ENCODE measurements around the gene ZSCAN5C.
"Not testable (repeated sequence)": the region's sequence is repeated elsewhere in the genome, so short reads cannot be mapped to it uniquely, and the experiment has no call there.

Gene ZSCAN5C

GRCh38 chr19:56199687-56200086 is 2.4 kb upstream of the ZSCAN5C start:
- no peak for TF ChIP-seq ZFX (IDR thresholded peaks at IDR 0.05; ENCODE audit: borderline replicate concordance)
- no peak for TF ChIP-seq CTCF (IDR thresholded peaks at IDR 0.05)
- no peak overlapping the region for H3K27ac ChIP-seq

GRCh38 chr19:56207581-56207980 is 5.5 kb downstream of the ZSCAN5C start:
- not testable (repeated sequence) for H3K27ac ChIP-seq

DNA sequence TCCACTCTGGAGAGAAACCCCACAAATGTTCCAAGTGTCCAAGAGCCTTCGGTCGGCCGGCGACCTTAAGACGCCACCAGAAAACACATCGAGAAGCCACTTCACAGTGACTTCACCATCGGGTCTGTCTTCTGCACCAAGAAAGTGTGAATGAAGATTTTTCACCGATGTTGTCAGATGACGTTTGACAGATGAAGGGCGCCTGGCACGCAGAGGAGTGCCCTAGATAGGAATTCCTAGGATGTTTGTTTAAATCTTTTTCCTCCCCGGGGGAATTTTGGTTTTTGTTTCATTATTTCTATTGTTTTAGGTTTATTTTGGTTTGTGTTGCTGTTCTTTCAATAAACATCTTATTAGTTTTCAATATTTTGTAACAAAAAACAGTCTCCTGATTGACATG is 7.0 kb downstream of the ZSCAN5C start:
- TF ChIP-seq ZFX (IDR thresholded peaks at IDR 0.05; ENCODE audit: borderline replicate concordance) (no peak), CTCF (IDR thresholded peaks at IDR 0.05) (no peak)
- H3K27ac ChIP-seq = no peak overlapping the region

DNA sequence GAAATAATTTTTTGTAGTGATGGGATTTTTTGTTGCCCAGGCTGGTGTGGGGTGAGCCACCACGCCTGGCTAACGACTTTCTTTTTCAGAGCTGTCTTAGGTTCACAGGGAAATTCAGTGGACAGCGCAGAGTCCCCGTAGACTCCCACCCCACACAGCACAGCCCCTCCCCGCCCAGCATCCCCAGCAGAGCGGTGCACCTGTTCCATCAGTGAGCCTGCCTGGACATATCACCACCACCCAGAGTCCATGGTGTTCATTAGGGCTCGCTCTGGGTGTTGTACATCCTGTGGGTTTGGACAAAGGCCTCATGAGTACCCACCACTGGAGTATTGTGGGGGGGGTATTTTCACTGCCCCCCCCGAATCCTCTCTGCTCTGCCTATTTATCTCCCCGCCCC is 8.0 kb downstream of the ZSCAN5C start:
- not testable (repeated sequence) for H3K27ac ChIP-seq

DNA sequence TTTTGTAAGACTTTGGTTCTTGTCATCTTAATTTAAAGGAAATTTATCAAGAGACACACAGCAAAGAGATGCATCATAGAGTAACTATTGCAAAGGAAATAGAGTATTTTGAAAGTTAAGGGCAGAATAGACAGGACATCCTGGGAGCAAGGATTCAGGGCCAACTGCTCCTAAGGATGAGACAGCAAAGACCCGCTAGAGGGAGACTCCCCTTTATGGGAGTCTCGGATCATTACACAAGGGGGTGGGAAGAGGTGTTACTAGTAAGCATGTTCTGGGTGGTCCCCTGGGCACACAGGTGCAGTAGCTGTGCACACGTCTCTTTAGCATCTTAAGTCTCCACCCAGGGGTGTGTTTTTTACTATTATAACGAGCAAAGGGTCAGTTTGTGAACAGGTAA is 9.6 kb downstream of the ZSCAN5C start:
- no peak for TF ChIP-seq ZFX (IDR thresholded peaks at IDR 0.05; ENCODE audit: borderline replicate concordance)
- no peak for TF ChIP-seq CTCF (IDR thresholded peaks at IDR 0.05)
- H3K27ac ChIP-seq = no peak overlapping the region

DNA sequence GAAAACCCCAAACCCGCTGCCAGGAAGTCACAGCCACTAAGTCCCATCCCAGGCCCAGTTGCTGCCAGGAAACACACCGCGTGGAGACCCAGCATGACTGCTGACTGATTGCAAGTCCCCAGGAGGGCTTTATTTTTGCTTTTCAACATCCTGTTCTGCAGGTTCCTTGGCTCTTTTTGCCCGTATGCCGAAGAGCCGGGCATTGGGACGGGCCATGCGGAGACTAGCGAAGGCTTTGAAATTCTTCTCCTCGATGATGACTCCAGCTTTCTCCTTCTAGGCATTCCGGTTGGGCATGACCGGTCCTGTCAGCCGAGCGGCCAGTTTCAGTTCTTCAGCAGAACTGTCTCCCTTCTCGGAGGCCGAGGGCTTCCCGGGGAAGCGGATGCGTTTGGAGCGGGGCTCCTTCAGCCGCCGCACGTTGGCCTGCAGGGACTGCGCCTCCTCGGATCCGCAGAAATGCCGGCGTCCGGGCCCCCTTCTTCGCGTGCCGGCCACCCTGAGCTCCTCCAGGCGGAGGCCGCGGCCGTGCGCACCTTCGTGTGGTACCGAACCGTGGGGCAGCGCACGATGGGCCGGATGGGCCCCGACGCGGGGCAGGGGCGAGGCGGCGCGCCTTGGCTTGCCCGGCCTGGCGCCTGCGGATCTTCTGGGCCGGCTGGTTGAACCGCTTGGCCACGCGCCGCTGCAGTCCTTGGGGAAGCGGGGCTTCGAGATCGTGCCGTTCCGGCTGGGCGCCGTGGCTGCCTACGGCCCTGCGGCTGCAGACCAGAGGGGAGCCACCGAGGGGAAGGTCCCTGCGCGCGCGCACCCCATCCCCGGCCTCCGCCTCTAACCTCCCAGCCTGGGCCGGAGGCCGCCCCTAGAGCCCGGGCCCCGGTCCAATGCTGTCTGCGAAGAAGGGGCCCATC is 15.2 kb downstream of the ZSCAN5C start:
- no peak overlapping the region for H3K27ac ChIP-seq
- TF ChIP-seq CTCF (IDR thresholded peaks at IDR 0.05) (no peak), ZFX (IDR thresholded peaks at IDR 0.05; ENCODE audit: borderline replicate concordance) (no peak)

GRCh38 chr19:56218961-56219360 is 16.9 kb downstream of the ZSCAN5C start:
- no peak overlapping the region for H3K27ac ChIP-seq
- TF ChIP-seq CTCF (IDR thresholded peaks at IDR 0.05) (no peak), ZFX (IDR thresholded peaks at IDR 0.05; ENCODE audit: borderline replicate concordance) (no peak)

GRCh38 chr19:56221442-56221841 is 19.4 kb downstream of the ZSCAN5C start:
- TF ChIP-seq CTCF (IDR thresholded peaks at IDR 0.05) = peak; percentile 32

More at GRCh38 chr19:56221442-56221841, 19.4 kb downstream of the ZSCAN5C start:
- H3K27ac ChIP-seq = not testable (repeated sequence)
